GM06990 (cell line): ENCODE results near the gene ORC2.
"Not testable (repeated sequence)": the region's sequence is repeated elsewhere in the genome, so short reads cannot be mapped to it uniquely, and the experiment has no call there.

Experiments used
- DNase-seq: peaks from one replicate; pipeline ENCODE4 v3.0.0-alpha.2; 2011; ENCODE audit not compliant: insufficient read length; ENCODE audit errors: extremely low read depth
- H3K27me3 ChIP-seq: replicated peaks from 2 replicates; pipeline ENCODE4 v1.6.0; 2011; ENCODE audit warnings: low read length; ENCODE audit not compliant: control insufficient read depth, insufficient read depth
- H3K36me3 ChIP-seq: 2 replicates; pipeline ENCODE4 v1.5.1; 2011; ENCODE audit warnings: low read length; ENCODE audit not compliant: control insufficient read depth, insufficient read depth
- H3K4me3 ChIP-seq: replicated peaks from 2 replicates; pipeline ENCODE4 v1.5.1; 2011; ENCODE audit warnings: low read depth, mild to moderate bottlenecking, control low read depth, low read length
- CTCF ChIP-seq: IDR thresholded peaks from 2 replicates; pipeline ENCODE4 v1.5.1; 2011; ENCODE audit warnings: low read length, control low read depth, mild to moderate bottlenecking, inconsistent platforms; ENCODE audit not compliant: insufficient read depth, poor library complexity, severe bottlenecking

ORC2 gene

GRCh38 chr2:200905618-200906296 is 57.7 kb downstream of the ORC2 start:
- no peak for DNase-seq
- peak; percentile 79 for TF ChIP-seq CTCF
- H3K27me3 ChIP-seq: no peaks in the 10 kb centered on the region
- H3K4me3 ChIP-seq: no peak overlapping the region
- H3K36me3 ChIP-seq: peaks cover 9% of the 10 kb centered on the region

GRCh38 chr2:200901459-200902072 is 61.9 kb downstream of the ORC2 start:
- DNase-seq: peak; percentile 33
- no peaks in the 10 kb centered on the region for H3K27me3 ChIP-seq
- TF ChIP-seq CTCF: peak; percentile 80
- H3K4me3 ChIP-seq: no peak overlapping the region
- H3K36me3 ChIP-seq: peaks cover 15% of the 10 kb centered on the region

GRCh38 chr2:200899482-200899881 is 64.0 kb downstream of the ORC2 start:
- TF ChIP-seq CTCF: no peak
- Histone ChIP-seq H3K4me3 (no peak overlapping the region), H3K27me3 (no peaks in the 10 kb centered on the region), H3K36me3 (peaks cover 12% of the 10 kb centered on the region)
- DNase-seq: no peak

GRCh38 chr2:200888704-200889625 is 74.5 kb downstream of the ORC2 start, which contains the start of the genes NIF3L1 and PPIL3:
Gene NIF3L1 (plus strand): TSS chr2:200889371. CDS start chr2:200891944, 2,573 bp downstream.
Gene PPIL3 (minus strand): TSS chr2:200889077. CDS start chr2:200887615, 1,462 bp downstream.
- TF ChIP-seq CTCF: no peak
- H3K36me3 ChIP-seq: no peaks in the 10 kb centered on the region; the same call in none of the 2 replicates
- H3K4me3 ChIP-seq: peak within 1 kb of the TSS; percentile 93
- H3K27me3 ChIP-seq: no peaks in the 10 kb centered on the region
- peak; percentile 98 for DNase-seq

GRCh38 chr2:200881715-200882249 is 81.7 kb downstream of the ORC2 start:
- not testable (repeated sequence) for H3K36me3 ChIP-seq, DNase-seq, H3K4me3 ChIP-seq, H3K27me3 ChIP-seq
